HFF-Myc (cell line): ENCODE measurements around the gene RDH5.

Source experiments
- DNase-seq: peaks from one replicate; pipeline ENCODE4 v3.0.0-alpha.2; 2011; ENCODE audit warnings: low read depth; ENCODE audit errors: extremely low read depth
- H3K4me3 ChIP-seq: replicated peaks from 2 replicates; pipeline ENCODE4 v1.5.1; 2011; ENCODE audit warnings: low read depth, mild to moderate bottlenecking, control low read depth, low read length
- CTCF ChIP-seq: IDR thresholded peaks from 2 replicates; pipeline ENCODE4 v1.5.1; 2012; ENCODE audit warnings: mild to moderate bottlenecking, low read depth, low read length, control low read depth; ENCODE audit errors: missing control alignments

The RDH5 gene

GRCh38 chr12:55762646-55763045 is 42.5 kb downstream of the RDH5 start:
- no peak for DNase-seq
- no peak overlapping the region for H3K4me3 ChIP-seq
- no peak for TF ChIP-seq CTCF

- no peak for TF ChIP-seq CTCF
- no peak for DNase-seq
- no peak overlapping the region for H3K4me3 ChIP-seq
Measured at GRCh38 chr12:55765736-55766290, 45.6 kb downstream of the RDH5 start.

GRCh38 chr12:55767156-55767555 is 47.0 kb downstream of the RDH5 start:
- no peak for DNase-seq
- H3K4me3 ChIP-seq: no peak overlapping the region
- TF ChIP-seq CTCF: no peak

GRCh38 chr12:55771736-55772135 is 51.5 kb downstream of the RDH5 start:
- H3K4me3 ChIP-seq: no peak overlapping the region
- TF ChIP-seq CTCF: no peak
- no peak for DNase-seq
